ENCODE data around the gene CARMIL1. TPM values are rescaled to one million over a fixed set of nuclear protein-coding genes. Genes with fewer than 3 reads are reported as not detected.

CARMIL1 gene
- total RNA-seq, 1 donor, result 38.7 TPM

GRCh38 chr6:25334793-25335192 lies 55.6 kb downstream of the CARMIL1 start:
- no peak for TF ChIP-seq CTCF (IDR thresholded peaks at IDR 0.05; ENCODE audit: insufficient read depth, low read length)
- H3K4me3 ChIP-seq (ENCODE audit: low read depth, low read length), result no peak overlapping the region
- no peak for DNase-seq (ENCODE audit: low read depth)

- DNase-seq (ENCODE audit: low read depth), result peak; percentile 56
- TF ChIP-seq CTCF (IDR thresholded peaks at IDR 0.05; ENCODE audit: insufficient read depth, low read length), result no peak
- no peak overlapping the region for H3K4me3 ChIP-seq (ENCODE audit: low read depth, low read length)
Observed at GRCh38 chr6:25336996-25337395, 57.8 kb downstream of the CARMIL1 start.

- H3K4me3 ChIP-seq (ENCODE audit: low read depth, low read length), result no peak overlapping the region
- no peak for DNase-seq (ENCODE audit: low read depth)
- TF ChIP-seq CTCF (IDR thresholded peaks at IDR 0.05; ENCODE audit: insufficient read depth, low read length), result no peak
Observed at GRCh38 chr6:25337431-25337830, 58.3 kb downstream of the CARMIL1 start.

- TF ChIP-seq CTCF (IDR thresholded peaks at IDR 0.05; ENCODE audit: insufficient read depth, low read length), result no peak
- no peak for DNase-seq (ENCODE audit: low read depth)
- H3K4me3 ChIP-seq (ENCODE audit: low read depth, low read length), result no peak overlapping the region
Observed at GRCh38 chr6:25340431-25341202, 61.4 kb downstream of the CARMIL1 start.

- no peak for DNase-seq (ENCODE audit: low read depth)
- no peak for TF ChIP-seq CTCF (IDR thresholded peaks at IDR 0.05; ENCODE audit: insufficient read depth, low read length)
Observed at GRCh38 chr6:25341203-25341552, 62.0 kb downstream of the CARMIL1 start.

GRCh38 chr6:25341923-25342619 lies 62.9 kb downstream of the CARMIL1 start:
- H3K4me3 ChIP-seq (ENCODE audit: low read depth, low read length), result no peak overlapping the region
- no peak for DNase-seq (ENCODE audit: low read depth)
- TF ChIP-seq CTCF (IDR thresholded peaks at IDR 0.05; ENCODE audit: insufficient read depth, low read length), result no peak

More at GRCh38 chr6:25341203-25341552, 62.0 kb downstream of the CARMIL1 start:
- H3K4me3 ChIP-seq (ENCODE audit: low read depth, low read length), result no peak overlapping the region
